ENCODE data around the gene SLC12A7. TPM values are rescaled to one million over a fixed set of nuclear protein-coding genes. Genes with fewer than 3 reads are reported as not detected.
"Not testable (repeated sequence)": the region's sequence is repeated elsewhere in the genome, so short reads cannot be mapped to it uniquely, and the experiment has no call there.

SLC12A7 gene
- total RNA-seq, 1 donor from 2014 or later: 101 TPM

- H3K4me1 ChIP-seq: peaks cover 0 to 4% of the 10 kb centered on the region in 2 donors
- no peaks in the 10 kb centered on the region for H3K9me3 ChIP-seq
- H3K4me3 ChIP-seq: no peak overlapping the region
- TF ChIP-seq CTCF (IDR thresholded peaks at IDR 0.05): no peak
- H3K27me3 ChIP-seq: no peaks in the 10 kb centered on the region
- intact Hi-C loops (cut with DNase I): no loop called here
- no peak overlapping the region for H3K27ac ChIP-seq
- DNase-seq (ENCODE audit: low spot score in 2 of 2): no peak
- H3K36me3 ChIP-seq: no peaks in the 10 kb centered on the region
Observed at GRCh38 chr5:1099926-1100663, 11.8 kb downstream of the SLC12A7 start.

- Histone ChIP-seq H3K27me3 (no peaks in the 10 kb centered on the region), H3K36me3 (no peaks in the 10 kb centered on the region), H3K9me3 (no peaks in the 10 kb centered on the region), H3K4me1 (peaks cover 0 to 3% of the 10 kb centered on the region in 2 donors), H3K27ac (no peak overlapping the region), H3K4me3 (no peak overlapping the region)
- intact Hi-C loops (cut with DNase I): no loop called here
- no peak for TF ChIP-seq CTCF (IDR thresholded peaks at IDR 0.05)
- no peak for DNase-seq (ENCODE audit: low spot score in 2 of 2)
Observed at GRCh38 chr5:1098986-1099597, 12.8 kb downstream of the SLC12A7 start.

DNA sequence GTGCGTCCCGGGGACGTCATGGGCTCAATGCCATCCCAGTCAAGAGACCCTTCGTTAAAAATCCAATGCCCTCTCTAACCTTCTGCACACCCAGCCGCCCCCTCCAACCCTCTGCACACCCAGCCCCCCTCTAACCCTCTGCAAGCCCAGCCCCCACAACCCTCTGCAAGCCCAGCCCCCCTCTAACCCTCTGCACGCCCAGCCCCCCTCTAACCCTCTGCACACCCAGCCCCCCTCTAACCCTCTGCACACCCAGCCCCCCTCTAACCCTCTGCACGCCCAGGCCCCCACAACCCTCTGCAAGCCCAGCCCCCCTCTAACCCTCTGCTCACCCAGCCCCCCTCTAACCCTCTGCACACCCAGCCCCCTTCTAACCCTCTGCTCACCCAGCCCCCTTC lies 13.9 kb downstream of the SLC12A7 start:
- H3K9me3 ChIP-seq; H3K4me3 ChIP-seq; H3K4me1 ChIP-seq; H3K27ac ChIP-seq; DNase-seq (ENCODE audit: low spot score in 2 of 2); intact Hi-C loops (cut with DNase I); H3K36me3 ChIP-seq; H3K27me3 ChIP-seq: not testable (repeated sequence)

DNA sequence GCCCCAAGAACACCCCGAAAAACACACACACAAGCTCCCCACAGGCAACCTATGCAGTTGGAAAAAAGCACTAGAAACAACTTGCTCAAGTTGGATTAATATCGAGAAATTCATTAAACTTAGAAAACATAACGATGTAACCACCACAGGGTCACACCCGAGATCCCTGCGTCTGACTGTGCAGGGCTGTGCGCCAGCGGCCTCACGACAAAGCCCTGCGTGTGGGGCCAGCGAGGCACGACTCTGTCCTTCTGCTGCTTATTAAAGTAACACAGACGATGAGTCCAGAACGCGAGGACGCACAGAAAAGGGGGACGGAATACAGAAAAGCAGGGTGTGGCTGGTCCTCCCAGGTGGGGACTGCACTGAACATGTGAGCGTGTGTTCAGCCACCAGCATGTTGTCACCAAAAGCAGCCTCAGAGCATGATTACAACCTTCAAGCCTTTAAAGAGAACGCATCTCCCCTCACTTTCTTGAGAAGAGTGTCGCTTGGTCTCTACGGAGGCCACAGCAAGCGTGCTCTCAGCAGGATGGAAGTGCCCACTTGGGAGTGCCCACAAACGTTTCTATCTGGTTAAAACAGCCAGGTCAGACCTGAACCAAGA lies 14.4 kb downstream of the SLC12A7 start:
- TF ChIP-seq CTCF (IDR thresholded peaks at IDR 0.05): no peak
- no peak for DNase-seq (ENCODE audit: low spot score in 2 of 2)
- no peak overlapping the region for H3K27ac ChIP-seq
- no peak overlapping the region for H3K4me3 ChIP-seq
- no peaks in the 10 kb centered on the region for H3K27me3 ChIP-seq
- H3K4me1 ChIP-seq: no peaks in the 10 kb centered on the region
- peaks cover 3 to 10% of the 10 kb centered on the region in 2 donors for H3K36me3 ChIP-seq
- intact Hi-C loops (cut with DNase I): no loop called here
- no peaks in the 10 kb centered on the region for H3K9me3 ChIP-seq

GRCh38 chr5:1096838-1097237 lies 15.0 kb downstream of the SLC12A7 start:
- TF ChIP-seq CTCF (IDR thresholded peaks at IDR 0.05): no peak
- Histone ChIP-seq H3K9me3 (no peaks in the 10 kb centered on the region), H3K27ac (no peak overlapping the region), H3K4me1 (no peaks in the 10 kb centered on the region), H3K36me3 (peaks cover 3 to 10% of the 10 kb centered on the region in 2 donors), H3K4me3 (no peak overlapping the region), H3K27me3 (no peaks in the 10 kb centered on the region)
- DNase-seq (ENCODE audit: low spot score in 2 of 2): no peak
- intact Hi-C loops (cut with DNase I): no loop called here

- no peaks in the 10 kb centered on the region for H3K9me3 ChIP-seq
- peaks cover 3 to 10% of the 10 kb centered on the region in 2 donors for H3K36me3 ChIP-seq
- intact Hi-C loops (cut with DNase I): no loop called here
- no peak overlapping the region for H3K4me3 ChIP-seq
- TF ChIP-seq CTCF (IDR thresholded peaks at IDR 0.05): no peak
- DNase-seq (ENCODE audit: low spot score in 2 of 2): no peak
- H3K4me1 ChIP-seq: no peaks in the 10 kb centered on the region
- H3K27ac ChIP-seq: no peak overlapping the region
- no peaks in the 10 kb centered on the region for H3K27me3 ChIP-seq
Observed at GRCh38 chr5:1095990-1096363, 15.9 kb downstream of the SLC12A7 start.

Data from ascending aorta (tissue), 2 donors.